GM21381 (cell line): Measurements from ENCODE around the gene RNF223.
"Not testable (repeated sequence)": the region's sequence is repeated elsewhere in the genome, so short reads cannot be mapped to it uniquely, and the experiment has no call there.

Source experiments
- ATAC-seq: cut with Tn5 transposase; IDR thresholded peaks from one replicate; pipeline ENCODE4 v1.9.1; 2021; ENCODE audit warnings: mild to moderate bottlenecking, moderate library complexity; ENCODE audit not compliant: unreplicated experiment

Gene RNF223

DNA sequence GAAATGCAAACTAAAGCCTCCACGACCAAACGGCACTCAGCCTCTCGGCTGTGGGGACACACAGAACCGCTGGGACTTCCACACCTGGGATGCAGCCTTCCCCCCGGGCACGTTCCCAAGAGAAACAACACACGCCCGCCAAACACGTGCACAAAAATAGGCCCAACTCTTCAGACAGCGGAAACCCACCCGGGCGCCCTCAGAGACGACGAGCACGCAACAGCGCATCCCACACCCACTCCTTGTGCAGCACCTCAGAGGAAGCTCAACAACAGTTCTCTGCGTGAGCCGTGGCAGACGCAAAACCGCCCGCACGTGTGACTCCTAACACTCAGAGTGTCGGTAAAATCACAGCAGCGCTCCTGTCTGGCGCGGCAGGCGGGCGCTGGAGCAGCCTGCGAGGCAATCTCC is 36.5 kb upstream of the RNF223 start:
- ATAC-seq: no peak

GRCh38 chr1:1109743-1110142 is 35.6 kb upstream of the RNF223 start:
- no peak for ATAC-seq

GRCh38 chr1:1106510-1107221 is 32.6 kb upstream of the RNF223 start:
- no peak for ATAC-seq

DNA sequence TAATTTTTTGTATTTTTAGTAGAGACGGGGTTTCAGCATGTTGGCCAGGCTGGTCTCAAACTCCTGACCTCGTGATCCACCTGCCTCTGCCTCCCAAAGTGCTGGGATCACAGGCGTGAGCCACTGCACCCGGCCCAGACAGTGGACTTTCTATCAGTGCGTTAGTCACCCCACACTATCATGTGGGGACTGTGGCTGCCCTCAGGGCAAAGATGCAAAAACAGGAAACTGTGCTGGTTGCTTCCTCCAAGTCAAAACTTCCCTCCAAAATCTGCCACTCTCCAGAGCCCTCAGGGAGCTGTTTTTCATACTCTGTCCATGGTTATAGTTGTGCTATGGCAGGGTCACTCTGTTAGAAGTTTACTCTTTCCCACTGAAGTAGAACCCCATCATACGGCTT is 30.0 kb upstream of the RNF223 start:
- ATAC-seq: not testable (repeated sequence)

DNA sequence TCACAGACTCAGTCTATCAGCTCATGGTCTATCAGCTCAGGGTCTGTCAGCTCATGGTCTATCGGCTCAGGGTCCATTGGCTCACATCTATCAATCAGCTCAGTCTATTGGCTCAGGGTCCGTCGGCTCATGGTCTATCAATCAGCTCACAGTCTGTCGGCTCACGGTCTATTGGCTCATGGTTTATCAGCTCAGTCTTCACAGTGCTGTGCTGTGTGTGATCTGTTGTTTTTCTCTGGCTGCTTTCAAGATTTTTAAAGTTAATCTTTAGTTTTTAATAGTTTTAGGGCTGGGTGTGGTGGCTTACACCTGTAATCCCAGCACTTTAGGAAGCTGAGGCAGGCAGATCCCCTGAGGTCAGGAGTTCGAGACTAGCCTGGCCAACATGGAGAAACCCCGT is 27.4 kb upstream of the RNF223 start:
- ATAC-seq: no peak

DNA sequence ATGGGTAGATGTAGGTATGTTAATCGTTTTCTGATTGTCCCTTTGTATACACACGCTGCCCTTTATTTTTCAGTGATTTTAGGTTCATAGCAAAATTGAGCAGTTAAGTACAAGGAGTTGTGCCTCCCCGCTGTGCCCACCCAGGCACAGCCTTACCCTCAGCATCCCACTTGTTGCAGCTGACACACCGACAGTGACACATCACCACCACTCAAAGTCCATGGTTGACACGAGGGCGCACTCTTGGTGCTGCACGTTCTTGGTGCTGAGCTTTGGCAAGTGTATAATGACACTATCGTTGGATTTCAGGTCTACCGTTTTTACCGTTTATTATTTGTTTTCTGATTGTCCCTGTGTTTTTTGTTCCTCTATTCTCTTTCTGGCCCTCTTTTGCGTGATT is 26.2 kb upstream of the RNF223 start:
- ATAC-seq: no peak

- no peak for ATAC-seq
Measured at GRCh38 chr1:1099506-1100183, 25.5 kb upstream of the RNF223 start.

GRCh38 chr1:1098681-1099421 is 24.7 kb upstream of the RNF223 start:
- ATAC-seq: no peak

DNA sequence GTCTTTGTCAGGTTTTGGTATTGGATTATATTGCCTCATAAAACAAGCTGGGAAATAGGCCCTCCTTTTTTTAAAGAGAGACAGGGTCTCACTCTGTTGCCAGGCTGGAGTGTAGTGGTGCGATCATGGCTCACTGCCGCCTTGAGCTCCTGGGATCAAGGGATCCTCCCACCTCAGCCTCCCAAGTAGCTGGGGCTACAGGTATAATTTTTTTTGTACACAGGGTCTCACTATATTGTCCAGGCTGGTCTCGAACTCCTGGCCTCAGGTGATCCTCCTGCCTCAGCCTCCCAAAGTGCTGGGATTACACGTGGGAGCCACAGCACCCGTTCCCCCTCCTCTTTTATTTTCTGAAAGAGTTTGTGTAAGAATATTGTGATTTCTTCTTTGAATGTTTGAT is 22.0 kb upstream of the RNF223 start:
- not testable (repeated sequence) for ATAC-seq

DNA sequence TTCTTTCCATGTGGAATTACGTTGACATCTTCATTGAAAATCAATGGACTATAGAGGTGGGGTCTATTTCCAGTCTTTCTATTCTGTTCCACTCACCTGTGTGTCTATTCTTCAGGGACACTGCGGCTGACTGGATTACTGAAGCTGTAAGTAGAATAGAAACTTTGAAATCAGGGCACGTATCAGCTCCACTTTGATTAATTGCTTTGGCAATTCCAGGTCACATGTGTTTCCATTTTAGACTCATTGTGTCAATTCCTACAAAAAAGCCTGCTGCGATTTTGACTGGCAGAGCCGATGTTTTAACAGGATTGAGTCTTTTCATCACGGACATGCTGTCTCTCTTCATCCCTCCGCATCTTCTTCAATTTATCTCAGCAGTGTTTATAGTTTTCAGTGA is 20.9 kb upstream of the RNF223 start:
- no peak for ATAC-seq

- ATAC-seq: no peak
Measured at GRCh38 chr1:1093610-1093943, 19.5 kb upstream of the RNF223 start.

GRCh38 chr1:1092894-1093609 is 18.9 kb upstream of the RNF223 start:
- ATAC-seq: no peak

DNA sequence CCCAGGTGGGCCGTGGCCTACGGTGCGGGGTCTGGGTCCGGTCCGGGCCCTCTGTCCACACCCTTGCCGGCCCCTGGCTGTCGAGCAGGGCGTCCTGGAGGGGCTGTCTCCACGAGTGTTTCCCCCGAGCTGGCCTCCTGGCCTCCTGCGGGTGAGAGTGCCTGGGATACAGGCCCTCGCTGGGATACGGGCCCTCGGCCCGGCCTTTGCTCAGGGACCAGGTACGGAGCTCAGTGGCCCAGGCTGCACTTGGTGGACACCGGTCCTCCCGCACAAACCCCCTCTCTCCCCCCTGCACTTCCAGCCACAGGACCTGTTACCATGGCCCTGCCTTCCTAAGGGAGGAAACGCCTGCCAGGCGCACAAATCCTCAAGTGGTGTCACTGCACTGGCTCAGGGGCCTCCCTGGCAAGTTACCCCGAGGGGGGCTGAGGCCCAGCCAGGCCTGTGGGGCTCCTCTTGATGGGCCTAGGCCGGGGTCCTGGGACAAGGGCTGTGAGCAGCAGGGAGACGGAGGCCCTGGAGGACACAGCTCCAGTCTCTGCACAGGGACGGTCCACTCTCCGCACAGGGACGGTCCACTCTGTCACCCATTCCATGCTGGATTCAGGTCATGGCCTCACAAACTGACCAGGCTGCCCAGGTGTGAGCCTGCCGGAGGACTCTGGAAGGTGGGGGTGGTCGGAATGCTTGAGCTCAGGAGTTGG is 18.2 kb upstream of the RNF223 start:
- no peak for ATAC-seq

GRCh38 chr1:1091344-1092148 is 17.4 kb upstream of the RNF223 start:
- no peak for ATAC-seq

DNA sequence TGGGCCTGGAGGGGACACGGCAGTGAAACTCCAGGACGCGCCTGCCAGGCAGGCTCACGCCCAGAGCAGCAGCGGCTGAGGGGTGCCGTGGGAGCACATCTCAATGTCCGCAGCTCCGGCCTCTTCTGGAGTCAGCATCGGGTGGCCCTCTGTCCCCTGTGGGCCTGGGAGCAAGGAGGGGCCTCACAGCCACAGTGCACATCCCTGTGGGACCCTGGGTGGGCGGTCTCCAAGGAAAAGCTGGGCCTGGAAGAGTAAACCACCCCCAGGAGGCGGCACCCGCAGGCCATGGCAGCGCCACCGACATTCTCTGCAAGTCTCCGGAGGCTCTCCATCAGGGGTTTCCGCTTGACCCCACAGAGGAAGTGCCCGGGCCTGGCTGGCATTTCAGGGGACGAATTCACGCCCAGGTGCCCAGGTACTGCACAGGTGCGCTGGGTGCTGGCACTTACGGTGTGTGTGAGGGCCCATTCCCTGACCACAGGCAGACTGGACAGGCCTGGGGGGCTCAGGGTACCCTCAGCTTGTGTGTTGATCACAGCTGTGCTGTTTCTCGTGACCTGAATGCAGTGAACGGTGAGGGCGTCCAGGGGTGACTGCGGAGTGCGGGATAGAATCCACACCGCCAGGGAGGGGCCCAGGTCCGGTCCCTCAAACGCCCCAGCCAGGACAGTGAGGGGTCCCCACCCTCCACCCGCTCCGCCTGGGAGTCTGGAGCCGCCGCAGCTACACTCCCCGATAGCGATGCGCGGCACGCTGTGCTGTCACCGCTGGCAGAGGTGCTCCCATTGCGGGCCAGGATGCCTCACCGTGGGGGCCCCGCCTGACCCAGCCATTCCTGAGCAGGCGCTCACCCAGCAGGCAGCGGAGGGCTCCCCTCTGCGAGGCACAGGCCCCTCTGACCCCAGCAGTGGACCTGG is 16.6 kb upstream of the RNF223 start:
- no peak for ATAC-seq

DNA sequence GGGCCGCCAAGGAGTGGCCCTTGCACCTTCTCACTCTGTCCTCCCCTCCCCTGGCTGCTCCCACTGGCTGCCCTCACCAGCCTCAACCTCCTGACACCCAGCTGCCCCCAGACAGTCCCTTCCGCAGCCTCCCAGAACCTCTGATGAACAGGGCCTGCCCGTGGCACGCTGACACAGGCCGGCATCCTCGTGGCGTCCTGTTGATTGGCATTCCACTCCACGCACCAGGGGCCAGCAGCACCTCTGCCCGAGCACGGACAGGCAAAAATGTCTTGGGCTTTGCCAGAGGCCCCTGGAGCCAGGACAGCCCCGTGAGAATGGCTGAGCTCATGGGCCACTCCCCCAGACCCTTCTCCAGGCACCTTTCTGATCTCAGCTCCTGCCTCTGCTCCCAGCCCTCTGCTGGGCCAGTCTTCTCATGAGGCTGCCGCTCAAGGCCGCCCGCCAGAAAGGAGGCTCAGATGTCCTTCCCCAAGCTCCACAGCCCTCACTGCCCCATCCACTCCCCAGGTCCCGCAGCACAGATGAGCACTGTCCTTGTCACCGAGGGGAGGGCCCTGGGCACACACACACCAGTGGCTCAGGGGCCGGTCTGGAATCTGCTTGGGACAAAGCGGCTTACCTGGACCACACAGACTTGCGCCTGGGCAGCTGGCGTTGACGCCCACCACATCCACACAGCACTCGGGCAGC is 15.8 kb upstream of the RNF223 start:
- ATAC-seq: no peak

DNA sequence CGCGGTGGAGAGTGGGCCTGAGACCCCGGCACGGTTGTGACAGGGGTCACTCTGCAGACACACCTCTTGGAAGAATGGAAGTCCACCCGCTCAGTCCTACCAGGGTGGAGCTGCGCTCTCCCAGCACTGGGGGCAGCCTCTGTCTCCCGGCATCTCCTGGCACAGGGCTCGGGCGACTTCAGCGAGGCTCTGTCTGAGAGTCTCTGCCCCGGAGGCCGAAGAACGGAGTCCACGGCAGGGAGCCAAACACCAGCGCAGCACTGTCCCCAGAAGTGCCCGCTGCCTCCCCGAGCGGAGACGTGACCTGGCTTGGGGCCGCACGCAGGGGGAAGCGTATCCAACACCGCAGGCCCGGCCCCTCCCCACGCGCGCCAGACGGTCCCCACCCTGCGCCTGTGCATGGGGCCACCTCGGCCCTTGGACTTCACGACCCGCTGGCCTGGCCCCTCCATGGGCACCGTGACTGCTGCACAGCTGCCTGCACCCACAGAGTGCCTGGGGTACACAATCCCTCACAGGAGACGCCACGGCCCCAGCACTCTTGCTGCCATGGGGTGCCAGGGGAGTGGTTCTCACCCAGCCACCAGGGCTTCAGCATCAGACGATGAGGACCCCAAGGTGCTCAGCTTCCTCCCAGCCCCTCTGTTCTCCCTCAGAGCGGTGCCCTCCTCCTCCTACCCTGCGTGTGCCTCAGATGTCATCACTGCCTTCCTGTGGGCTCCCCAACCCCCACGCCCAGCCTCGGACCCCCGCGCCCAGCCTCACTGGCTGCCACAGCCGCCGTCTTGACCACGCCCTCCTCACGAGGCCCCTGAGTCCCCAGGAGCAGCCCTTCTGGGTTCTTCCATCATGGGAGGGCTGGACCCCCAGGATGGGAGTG is 14.9 kb upstream of the RNF223 start:
- no peak for ATAC-seq
